ENCODE measurements around the gene TMA7. TPM values are rescaled to one million over a fixed set of nuclear protein-coding genes. Genes with fewer than 3 reads are reported as not detected.

TMA7 gene
- total and polyA plus RNA-seq, 2 donors (not counting 3 experiments of a cell fraction or from before 2014, with no cell fraction given): 137 to 306 TPM

- H3K4me3 ChIP-seq (replicated peaks in 1 of 3; ENCODE audit: insufficient read depth in 1 of 3, low read depth in 1 of 3, low read length in 3 of 3): no peak overlapping the region
- dilution Hi-C loops (cut with MboI; ENCODE audit: extremely low pct_ligation_motif_present, low sequenced_read_pairs): no loop called here
- H3K79me2 ChIP-seq (ENCODE audit: control insufficient read depth, insufficient read depth, low read length): no peaks in the 10 kb centered on the region
- BruUV-seq (replicated peaks): no TSS peak
- no peaks in the 10 kb centered on the region for H3K4me1 ChIP-seq (ENCODE audit: control insufficient read depth, extremely low read depth, insufficient read depth, low read length)
- intact Hi-C loops (cut with micrococcal nuclease): no loop called here
- no peak for DNase-seq (ENCODE audit: low read depth, low spot score)
- peaks cover 0 to 25% of the 10 kb centered on the region in 2 experiments for H3K36me3 ChIP-seq (ENCODE audit: control insufficient read depth in 2 of 2, extremely low read depth in 1 of 2, insufficient read depth in 2 of 2, low read length in 2 of 2)
- no peaks in the 10 kb centered on the region for H4K20me1 ChIP-seq (replicated peaks; ENCODE audit: control insufficient read depth, extremely low read depth, insufficient read depth, low read length)
- no peak for FAIRE-seq
- CTCF ChIA-PET: interaction anchor here (0.8 to 4.0 kb wide), 3 partner anchors 16 to 19 kb away, joined by 3 to 46 read pairs (median 5); no protein-coding TSS in a partner anchor
- no peak overlapping the region for H3K9ac ChIP-seq (replicated peaks; ENCODE audit: extremely low read depth, insufficient read depth, low read length)
- no peaks in the 10 kb centered on the region for H3K27me3 ChIP-seq (ENCODE audit: control insufficient read depth in 2 of 2, insufficient read depth in 2 of 2, low read length in 2 of 2)
- H2AFZ ChIP-seq (ENCODE audit: low read depth, low read length): no peak overlapping the region
- no peak overlapping the region for H3K4me2 ChIP-seq (ENCODE audit: insufficient read depth, low read length)
- TF ChIP-seq CTCF (IDR thresholded peaks at IDR 0.05; ENCODE audit: extremely low read depth in 1 of 2, insufficient read depth in 1 of 2, low read depth in 1 of 2, low read length in 2 of 2): no peak
- TF ChIP-seq FOS (IDR thresholded peaks at IDR 0.05; ENCODE audit: borderline replicate concordance, insufficient read depth, low read length): no peak
- TF ChIP-seq MYC (IDR thresholded peaks at IDR 0.05; ENCODE audit: low read depth, low read length): no peak
- no peak for TF ChIP-seq POLR2AphosphoS5 (IDR thresholded peaks at IDR 0.05; ENCODE audit: insufficient read depth, low read depth, low read length)
- no peak for TF ChIP-seq JUN (IDR thresholded peaks at IDR 0.05; ENCODE audit: borderline replicate concordance, insufficient read depth, insufficient read length, low read depth)
- no peak for TF ChIP-seq GATA2 (IDR thresholded peaks at IDR 0.05; ENCODE audit: insufficient read depth, insufficient read length, low read depth, low read length)
- no peak for TF ChIP-seq POLR2A (IDR thresholded peaks at IDR 0.05; ENCODE audit: low read depth, low read length)
- H3K9me1 ChIP-seq (replicated peaks; ENCODE audit: control insufficient read depth, extremely low read depth, insufficient read depth, low read length): no peaks in the 10 kb centered on the region
- no peak overlapping the region for H3K27ac ChIP-seq (ENCODE audit: insufficient read depth, low read depth, low read length)
- no peaks in the 10 kb centered on the region for H3K9me3 ChIP-seq (replicated peaks; ENCODE audit: control insufficient read depth, insufficient read depth, low read length)
- POLR2A ChIA-PET: no interaction called here
Observed at GRCh38 chr3:48416546-48416945, 23.5 kb upstream of the TMA7 start.

Measured in endothelial cell of umbilical vein (primary cell).